ENCODE results near the gene SQSTM1.
A peak's percentile ranks its signal among the peaks of the same experiment; 100 is the strongest.
"Not testable (repeated sequence)": the region's sequence is repeated elsewhere in the genome, so short reads cannot be mapped to it uniquely, and the experiment has no call there.

SQSTM1 gene

GRCh38 chr5:179820483-179821297 lies at the start of gene SQSTM1:
Gene SQSTM1 (plus strand): TSS chr5:179820905. CDS start chr5:179820937, 32 bp downstream.
- DNase-seq, result peak; percentile 83

- DNase-seq, result no peak
Measured at GRCh38 chr5:179771311-179771895, 49.3 kb upstream of the SQSTM1 start.

GRCh38 chr5:179772351-179772750 lies 48.4 kb upstream of the SQSTM1 start:
- DNase-seq, result no peak

GRCh38 chr5:179773686-179774040 lies 47.0 kb upstream of the SQSTM1 start:
- DNase-seq, result no peak

- no peak for DNase-seq
Measured at GRCh38 chr5:179774442-179774841, 46.3 kb upstream of the SQSTM1 start.

- DNase-seq, result no peak
Measured at GRCh38 chr5:179776411-179776938, 44.2 kb upstream of the SQSTM1 start.

- no peak for DNase-seq
Measured at GRCh38 chr5:179777456-179777855, 43.2 kb upstream of the SQSTM1 start.

- no peak for DNase-seq
Measured at GRCh38 chr5:179777909-179778308, 42.8 kb upstream of the SQSTM1 start.

- no peak for DNase-seq
Measured at GRCh38 chr5:179778591-179778990, 42.1 kb upstream of the SQSTM1 start.

GRCh38 chr5:179779826-179780225 lies 40.9 kb upstream of the SQSTM1 start:
- DNase-seq, result no peak

- DNase-seq, result no peak
Measured at GRCh38 chr5:179780362-179780761, 40.3 kb upstream of the SQSTM1 start.

- no peak for DNase-seq
Measured at GRCh38 chr5:179781846-179782245, 38.9 kb upstream of the SQSTM1 start.

- DNase-seq, result no peak
Measured at GRCh38 chr5:179783128-179783527, 37.6 kb upstream of the SQSTM1 start.

- DNase-seq, result peak; percentile 49
Measured at GRCh38 chr5:179786861-179787260, 33.8 kb upstream of the SQSTM1 start.

GRCh38 chr5:179788193-179788854 lies 32.4 kb upstream of the SQSTM1 start:
- no peak for DNase-seq

GRCh38 chr5:179789278-179789677 lies 31.4 kb upstream of the SQSTM1 start:
- not testable (repeated sequence) for DNase-seq

- no peak for DNase-seq
Measured at GRCh38 chr5:179791881-179792611, 28.7 kb upstream of the SQSTM1 start.

- no peak for DNase-seq
Measured at GRCh38 chr5:179792612-179793467, 27.9 kb upstream of the SQSTM1 start.

GRCh38 chr5:179793468-179794139 lies 27.1 kb upstream of the SQSTM1 start, which contains the start of gene LTC4S:
Gene LTC4S (plus strand): TSS chr5:179793986. CDS start chr5:179794081, 95 bp downstream.
- no peak for DNase-seq

- no peak for DNase-seq
Measured at GRCh38 chr5:179794171-179794570, 26.5 kb upstream of the SQSTM1 start.

GRCh38 chr5:179794575-179794974 lies 26.1 kb upstream of the SQSTM1 start:
- no peak for DNase-seq
